Endothelial cell of hepatic sinusoid (primary cell): ENCODE results near the gene WDR7.

ENCODE experiments used
- in situ Hi-C: cut with HindIII; loops from 2 replicates; pipeline ENCODE4 v1.10.0; 2017; ENCODE audit warnings: low sequenced_read_pairs

WDR7 gene

DNA sequence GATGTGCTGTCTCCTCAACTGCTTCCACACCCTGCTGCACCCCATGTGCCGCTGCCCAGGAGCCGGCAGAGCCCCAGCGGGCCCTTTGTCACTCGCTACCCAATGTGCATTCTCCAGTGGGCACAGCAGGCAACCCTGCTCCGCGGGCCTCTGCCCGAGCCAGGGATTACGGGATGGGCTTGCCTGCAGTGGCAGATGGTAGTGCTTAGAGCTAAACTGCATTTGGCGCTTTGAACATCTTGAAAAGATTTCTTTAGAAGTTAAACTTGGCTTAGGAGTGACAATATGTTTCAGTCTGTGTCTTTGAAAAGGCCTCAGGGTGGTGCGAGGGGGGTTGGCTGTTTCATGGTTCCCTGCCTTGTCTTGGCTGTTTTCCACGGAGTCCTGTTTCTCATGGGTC lies 411.7 kb downstream of the WDR7 start:
- in situ Hi-C loops, result no loop called here

- in situ Hi-C loops, result no loop called here
These were observed 412.5 kb downstream of the WDR7 start for GRCh38 chr18:57063601-57064103.

DNA sequence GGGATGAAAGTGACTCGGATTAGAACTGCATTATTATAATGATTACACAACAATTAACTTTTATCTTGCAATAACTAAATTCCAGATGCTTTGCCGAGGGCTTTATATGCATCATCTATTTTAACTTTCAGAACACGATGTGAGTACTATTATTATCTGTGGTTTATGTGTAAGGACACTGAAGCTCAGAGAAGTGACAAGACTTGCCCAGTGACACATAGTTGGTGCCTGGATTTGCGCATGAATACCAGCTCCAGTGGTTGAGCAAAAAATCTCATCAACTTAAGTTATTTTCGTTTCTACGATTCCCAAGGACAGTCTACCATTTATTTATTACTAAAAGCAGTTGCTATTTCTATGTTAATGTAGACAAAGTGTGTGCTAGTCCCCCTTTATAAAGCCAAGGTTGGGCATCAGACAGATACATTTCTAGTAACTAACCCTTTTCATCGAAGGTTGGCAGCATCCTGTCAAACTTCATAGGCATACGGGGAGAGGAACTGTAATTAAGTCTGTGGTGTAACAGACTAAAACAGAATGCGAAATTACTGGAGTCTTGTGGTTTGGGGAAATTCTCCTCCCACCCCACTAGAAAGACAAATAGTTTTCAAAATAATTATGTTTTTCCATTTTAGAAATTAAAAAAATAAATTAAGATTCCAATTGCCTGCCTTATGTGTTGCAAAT lies 422.5 kb downstream of the WDR7 start:
- in situ Hi-C loops, result no loop called here

GRCh38 chr18:57075716-57076400 lies 424.7 kb downstream of the WDR7 start:
- in situ Hi-C loops, result no loop called here

GRCh38 chr18:57077005-57077765 lies 426.0 kb downstream of the WDR7 start:
- in situ Hi-C loops, result no loop called here

DNA sequence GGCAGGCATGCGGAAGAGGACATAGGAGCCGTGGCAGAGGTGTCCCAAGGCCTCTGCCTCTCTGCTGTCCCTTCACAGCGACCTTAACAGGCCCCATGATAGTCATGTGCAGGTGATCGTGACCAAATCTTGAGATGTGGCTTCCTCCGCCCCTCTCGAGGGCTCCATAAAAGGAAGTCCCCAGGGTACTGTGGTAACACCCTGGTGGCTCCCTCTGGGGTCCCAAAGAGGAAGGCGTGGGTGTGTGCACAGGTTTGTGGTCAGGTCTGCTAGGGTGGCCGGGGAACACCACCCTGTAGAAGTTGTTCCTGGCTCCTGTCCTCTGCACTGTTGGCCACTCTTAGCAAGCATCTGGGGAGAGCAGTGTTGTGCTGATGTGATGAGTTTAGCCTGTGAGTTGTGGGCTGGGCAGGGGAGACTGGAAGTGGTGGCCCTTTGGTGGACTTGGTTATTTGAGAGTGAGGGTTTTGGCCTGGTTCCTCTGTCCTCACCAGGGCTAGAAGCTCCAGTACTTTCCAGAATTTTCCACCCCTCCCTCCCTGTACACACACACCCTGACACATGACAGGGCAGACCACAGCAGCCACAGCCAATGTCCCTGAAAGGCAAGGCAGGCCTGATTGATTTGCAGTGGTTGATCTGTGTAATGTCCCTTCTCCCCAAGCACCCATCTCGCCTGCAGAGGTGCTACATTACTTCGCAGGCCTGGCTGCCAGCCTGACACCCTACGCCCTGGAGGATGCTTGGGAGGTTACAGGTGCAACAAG lies 426.8 kb downstream of the WDR7 start:
- in situ Hi-C loops, result no loop called here

- in situ Hi-C loops, result no loop called here
These were observed 427.5 kb downstream of the WDR7 start for GRCh38 chr18:57078614-57079013.

DNA sequence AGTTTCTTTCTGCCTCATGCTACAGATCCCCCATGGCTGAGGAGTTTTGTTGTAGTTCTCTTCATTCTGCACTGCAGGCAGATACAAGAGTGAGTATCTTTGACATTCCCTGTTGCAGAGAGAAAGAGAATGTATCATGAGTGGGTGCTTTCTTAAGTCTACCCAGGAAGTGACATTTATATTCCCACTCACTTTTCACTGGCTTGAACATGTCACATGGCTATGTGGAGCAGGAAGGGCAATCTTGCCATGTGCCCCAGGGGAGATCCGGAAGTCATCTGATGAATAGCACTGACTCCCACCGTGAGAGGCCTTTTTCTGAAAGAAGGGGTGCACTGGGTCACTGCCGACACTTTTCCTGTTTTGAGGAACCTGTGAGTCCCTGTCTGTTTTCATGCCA lies 429.3 kb downstream of the WDR7 start:
- in situ Hi-C loops, result no loop called here

- in situ Hi-C loops, result no loop called here
These were observed 430.7 kb downstream of the WDR7 start for GRCh38 chr18:57081899-57082298.

DNA sequence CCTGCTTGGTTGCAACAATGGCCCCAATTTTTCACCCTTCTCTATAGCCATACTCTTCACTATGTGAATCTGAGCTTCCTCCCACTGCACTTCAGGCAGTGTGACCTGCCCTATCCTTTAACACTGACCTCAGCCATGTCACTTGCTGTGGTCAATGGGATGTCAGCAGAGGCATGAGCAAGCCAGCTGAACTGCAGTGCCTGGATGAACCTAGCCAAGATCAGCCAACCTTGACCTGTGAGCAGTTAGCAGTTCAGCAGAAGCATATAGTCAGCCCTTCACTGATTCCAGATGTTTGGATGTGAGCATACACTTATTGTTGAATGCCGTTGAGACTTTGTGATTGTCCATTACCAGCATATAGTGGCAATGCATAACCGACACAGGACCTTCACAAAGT lies 432.3 kb downstream of the WDR7 start:
- in situ Hi-C loops, result no loop called here

DNA sequence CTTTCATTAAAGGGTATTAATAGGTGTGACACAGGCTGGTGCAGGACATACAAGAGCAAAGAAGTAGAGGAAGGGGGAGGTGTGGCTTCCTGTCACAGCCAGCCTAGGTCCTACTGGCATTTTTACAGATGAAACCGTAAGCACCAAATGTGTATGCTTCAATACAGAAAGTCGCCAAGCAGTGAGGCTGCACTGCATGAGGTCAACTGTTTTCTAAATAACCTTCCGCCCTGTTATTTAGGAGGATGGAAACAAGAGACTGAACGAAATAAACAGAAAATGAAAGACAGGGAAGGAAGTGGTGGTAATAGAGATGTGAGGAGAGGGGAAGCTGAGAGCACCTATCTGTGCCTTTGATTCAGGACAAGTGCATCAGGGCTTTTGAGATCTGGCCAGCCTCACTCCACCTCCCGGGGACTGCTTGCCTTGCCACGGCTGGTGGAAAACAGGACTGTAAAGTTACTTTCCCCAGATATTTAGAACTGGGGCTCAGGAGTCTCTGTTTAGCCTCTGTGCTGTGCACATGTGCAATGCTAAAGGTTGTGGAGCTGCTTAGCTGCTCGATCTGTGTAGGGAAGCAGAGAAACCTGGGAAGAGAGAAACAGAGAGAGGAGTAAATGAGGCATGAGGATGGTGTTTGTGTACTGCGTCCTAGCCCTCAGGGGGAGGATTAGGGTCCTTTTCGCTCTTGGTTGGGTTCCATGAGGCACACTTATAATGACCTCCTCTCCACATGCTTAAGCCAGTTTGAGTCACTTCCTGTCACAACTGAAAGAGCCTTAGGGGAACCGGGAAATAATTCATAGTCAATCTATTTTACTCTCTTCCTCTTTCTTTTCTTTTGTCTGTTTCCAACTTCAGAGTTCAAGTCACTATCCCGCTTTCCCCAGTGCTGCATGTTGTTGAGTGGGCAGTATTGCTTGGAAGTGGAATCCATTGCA lies 433.4 kb downstream of the WDR7 start:
- in situ Hi-C loops, result no loop called here

DNA sequence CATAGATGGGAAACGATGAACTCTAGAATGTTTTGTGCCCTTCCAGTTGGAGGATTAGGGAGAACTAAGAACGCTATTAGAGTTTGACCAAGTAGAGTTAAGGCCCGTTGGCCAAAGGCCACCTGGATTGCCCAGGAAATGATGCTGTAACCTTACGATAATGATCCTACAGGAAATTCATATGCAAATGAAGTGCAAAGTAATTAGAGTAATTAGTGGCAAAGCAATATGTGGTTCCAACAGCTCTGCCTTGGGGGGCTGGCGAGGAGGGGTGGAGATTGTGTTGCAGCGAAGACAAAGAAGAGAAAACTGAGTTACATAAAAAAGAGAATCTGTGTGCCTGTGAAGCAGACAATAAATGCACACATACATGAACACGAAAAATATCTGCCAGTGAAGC lies 434.2 kb downstream of the WDR7 start:
- in situ Hi-C loops, result no loop called here

GRCh38 chr18:57086163-57086562 lies 435.0 kb downstream of the WDR7 start:
- in situ Hi-C loops, result no loop called here
